Mucosa of gallbladder (tissue), 1 donor: ENCODE results near the gene OR2T34. TPM values are rescaled to one million over a fixed set of nuclear protein-coding genes. Genes with fewer than 3 reads are reported as not detected.
"Not testable (repeated sequence)": the region's sequence is repeated elsewhere in the genome, so short reads cannot be mapped to it uniquely, and the experiment has no call there.

Experiments used
- DNase-seq: peaks from one replicate; pipeline ENCODE4 v3.0.0-alpha.2; 2020; ENCODE audit warnings: low spot score
- total RNA-seq: library from RNA; stranded (reverse); gene quantifications from one replicate; pipeline ENCODE4 v1.2.1, GENCODE V29; 2021
- donor health status: DM: no; HTN: no; CAD: no.

OR2T34 gene
- not detected for total RNA-seq

- DNase-seq, result not testable (repeated sequence)
Observed at GRCh38 chr1:248574657-248575056, at the start of gene OR2T34. OR2T34 (minus strand) TSS chr1:248574757; CDS start chr1:248574757, 0 bp downstream.

GRCh38 chr1:248622570-248623001 is 48.0 kb upstream of the OR2T34 start:
- DNase-seq, result no peak

GRCh38 chr1:248621770-248622169 is 47.2 kb upstream of the OR2T34 start:
- no peak for DNase-seq

GRCh38 chr1:248618878-248619277 is 44.3 kb upstream of the OR2T34 start:
- DNase-seq, result peak; percentile 62

- DNase-seq, result no peak
Observed at GRCh38 chr1:248618119-248618518, 43.6 kb upstream of the OR2T34 start.

GRCh38 chr1:248613742-248614141 is 39.2 kb upstream of the OR2T34 start:
- DNase-seq, result no peak

- DNase-seq, result no peak
Observed at GRCh38 chr1:248611883-248612414, 37.4 kb upstream of the OR2T34 start.

- DNase-seq, result no peak
Observed at GRCh38 chr1:248610301-248610700, 35.7 kb upstream of the OR2T34 start.

- no peak for DNase-seq
Observed at GRCh38 chr1:248599396-248599795, 24.8 kb upstream of the OR2T34 start.

- DNase-seq, result no peak
Observed at GRCh38 chr1:248597589-248597988, 23.0 kb upstream of the OR2T34 start, which contains the start of gene OR2T10. OR2T10 (minus strand) TSS chr1:248597700; CDS start chr1:248593768, 3,932 bp downstream.

- DNase-seq, result no peak
Observed at GRCh38 chr1:248596615-248597014, 22.1 kb upstream of the OR2T34 start.

- no peak for DNase-seq
Observed at GRCh38 chr1:248593226-248593625, 18.7 kb upstream of the OR2T34 start.

GRCh38 chr1:248592655-248593054 is 18.1 kb upstream of the OR2T34 start:
- DNase-seq, result no peak

- no peak for DNase-seq
Observed at GRCh38 chr1:248590055-248590454, 15.5 kb upstream of the OR2T34 start.

- no peak for DNase-seq
Observed at GRCh38 chr1:248589334-248589733, 14.8 kb upstream of the OR2T34 start.

- no peak for DNase-seq
Observed at GRCh38 chr1:248585266-248585665, 10.7 kb upstream of the OR2T34 start.

- no peak for DNase-seq
Observed at GRCh38 chr1:248576260-248576980, 1.9 kb upstream of the OR2T34 start.

GRCh38 chr1:248573856-248574255 is 701 bp downstream of the OR2T34 start:
- DNase-seq, result not testable (repeated sequence)

GRCh38 chr1:248572049-248572448 is 2.5 kb downstream of the OR2T34 start:
- DNase-seq, result not testable (repeated sequence)

- DNase-seq, result not testable (repeated sequence)
Observed at GRCh38 chr1:248570811-248571210, 3.7 kb downstream of the OR2T34 start.

- not testable (repeated sequence) for DNase-seq
Observed at GRCh38 chr1:248569049-248569448, 5.5 kb downstream of the OR2T34 start.

GRCh38 chr1:248565530-248566373 is 8.8 kb downstream of the OR2T34 start:
- DNase-seq, result not testable (repeated sequence)
